IMR-90 (cell line): ENCODE results near the gene PSMB1. TPM values are rescaled to one million over a fixed set of nuclear protein-coding genes. Genes with fewer than 3 reads are reported as not detected.

Experiments used
- polyA plus RNA-seq, 3 experiments: library from polyadenylated mRNA; depleted of rRNA; stranded (reverse); fragments of >200 nt; gene quantifications; 2 replicates each; pipeline ENCODE4 v1.2.3, GENCODE V29; 2012; ENCODE audit warnings: low replicate concordance in 1 of 3
- total RNA-seq: library from RNA; depleted of rRNA; stranded (reverse); fragments of >200 nt; gene quantifications from 2 replicates; pipeline ENCODE4 v1.2.3, GENCODE V29; 2012; rRNA removed

The PSMB1 gene
- total and polyA plus RNA-seq, 2 of the 4 experiments (the other 2 are of a cell fraction), result 450 to 508 TPM

Other genes with a start within 250 kb of the PSMB1 start
- gene FAM120B, start 246.5 kb downstream of the PSMB1 start, total RNA-seq, result 20.8 and 28.0 TPM in 2 replicates
- gene FAM120B, start 246.5 kb downstream of the PSMB1 start, polyA plus RNA-seq (2012; rRNA removed), result 12.6 and 15.3 TPM in 2 replicates
- gene TBP, start 1.1 kb upstream of the PSMB1 start, total RNA-seq, result 8.8 and 12.2 TPM in 2 replicates
- gene TBP, start 1.1 kb upstream of the PSMB1 start, polyA plus RNA-seq (2012; rRNA removed), result 11.9 and 12.5 TPM in 2 replicates
- gene PDCD2, start 31.3 kb upstream of the PSMB1 start, total RNA-seq, result 46.1 and 50.3 TPM in 2 replicates
- 45.2 and 48.8 TPM in 2 replicates for gene PDCD2, start 31.3 kb upstream of the PSMB1 start, polyA plus RNA-seq (2012; rRNA removed)